ENCODE measurements around the gene PMS2.
"Not testable (repeated sequence)": the region's sequence is repeated elsewhere in the genome, so short reads cannot be mapped to it uniquely, and the experiment has no call there.

PMS2 gene

DNA sequence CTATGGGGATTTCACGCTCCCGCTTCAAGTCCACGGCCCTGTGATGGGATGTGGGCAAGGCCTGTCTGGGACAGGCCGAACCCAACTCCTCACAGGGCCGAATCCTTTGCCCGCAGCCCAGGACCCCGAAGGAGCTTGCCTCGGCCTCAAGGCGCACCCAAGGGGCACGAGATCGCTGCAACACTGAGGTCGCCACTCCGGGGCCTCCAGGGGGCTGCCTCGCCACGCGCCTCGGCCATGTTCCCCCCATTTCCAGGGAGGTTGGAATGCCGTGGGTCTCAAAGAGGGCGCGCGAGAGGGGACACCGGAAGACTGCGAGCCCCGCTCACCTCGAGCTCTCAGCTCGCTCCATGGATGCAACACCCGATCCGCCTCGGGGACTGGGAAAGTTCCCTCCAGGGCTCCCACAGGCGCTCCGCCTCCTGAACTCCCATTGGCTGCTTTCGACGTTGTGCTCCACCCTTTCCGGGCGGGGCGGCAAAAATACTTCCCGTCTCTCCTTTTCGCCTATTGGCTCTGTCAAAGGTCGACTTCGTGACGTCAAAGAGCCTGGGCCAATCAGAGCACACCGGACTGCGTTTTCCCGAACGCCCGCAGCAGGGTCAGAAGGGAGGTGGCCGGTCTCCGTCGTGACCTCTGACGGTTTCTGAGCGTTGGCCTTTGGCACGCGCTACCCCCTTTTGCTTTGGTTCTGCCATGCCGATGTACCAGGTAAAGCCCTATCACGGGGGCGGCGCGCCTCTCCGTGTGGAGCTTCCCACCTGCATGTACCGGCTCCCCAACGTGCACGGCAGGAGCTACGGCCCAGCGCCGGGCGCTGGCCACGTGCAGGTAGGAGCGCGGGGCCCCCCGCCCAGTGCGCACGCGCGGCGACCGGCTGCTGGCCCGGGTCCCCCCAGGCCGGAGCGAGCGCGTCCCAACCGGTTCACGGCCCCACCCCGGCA is at the start of gene PMS2, which contains the start of gene AIMP2:
Gene PMS2, minus strand, starts transcription at position 382 of the 944 bp plus-strand sequence. Its CDS starts 30 bp downstream, at position 352.
Gene AIMP2, plus strand, starts transcription at position 605 of the 944 bp plus-strand sequence. Its CDS starts 92 bp downstream, at position 697.
- peak; percentile 98 for DNase-seq (ENCODE audit: low read depth)

GRCh38 chr7:6057316-6058129 is 48.7 kb upstream of the PMS2 start:
- DNase-seq (ENCODE audit: low read depth), result no peak

DNA sequence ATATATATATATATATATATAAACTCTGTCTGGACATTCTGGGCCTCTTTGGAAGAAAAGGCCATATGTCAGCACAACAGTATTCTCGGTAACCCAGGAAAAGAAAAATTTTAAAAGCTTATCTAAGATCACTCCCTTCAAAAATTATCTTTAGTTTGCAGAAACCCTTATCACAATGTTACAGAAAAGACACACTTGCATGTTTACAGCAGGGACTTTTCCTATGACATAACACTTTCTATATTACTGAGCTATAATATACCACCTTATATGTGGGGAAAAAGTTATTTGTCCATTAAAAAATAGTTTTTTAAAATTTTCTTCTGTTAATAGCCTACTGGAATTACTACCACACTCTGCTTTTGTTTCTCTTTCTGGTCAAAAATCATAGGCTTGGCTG is 47.8 kb upstream of the PMS2 start:
- no peak for DNase-seq (ENCODE audit: low read depth)

DNA sequence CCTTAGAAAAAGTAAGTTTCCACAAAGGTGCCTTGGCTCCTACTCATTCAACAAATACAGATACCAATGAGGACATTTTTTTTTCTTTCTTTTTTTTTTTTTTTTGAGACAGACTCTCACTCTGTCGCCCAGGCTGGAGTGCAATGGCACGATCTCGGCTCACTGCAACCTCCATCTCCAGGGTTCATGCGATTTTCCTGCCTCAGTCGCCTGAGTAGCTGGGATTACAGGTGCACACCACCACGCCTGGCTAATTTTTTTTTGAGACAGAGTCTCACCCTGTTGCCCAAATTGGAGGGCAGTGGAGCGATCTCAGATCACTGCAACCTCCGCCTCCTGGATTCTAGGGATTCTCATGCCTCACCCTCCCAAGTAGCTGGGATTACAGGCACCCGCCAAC is 42.3 kb upstream of the PMS2 start:
- not testable (repeated sequence) for DNase-seq (ENCODE audit: low read depth)

- DNase-seq (ENCODE audit: low read depth), result no peak
Measured at GRCh38 chr7:6049780-6050179, 40.9 kb upstream of the PMS2 start.

GRCh38 chr7:6035686-6036085 is 26.8 kb upstream of the PMS2 start:
- no peak for DNase-seq (ENCODE audit: low read depth)

GRCh38 chr7:6035165-6035564 is 26.3 kb upstream of the PMS2 start:
- DNase-seq (ENCODE audit: low read depth), result no peak

- no peak for DNase-seq (ENCODE audit: low read depth)
Measured at GRCh38 chr7:6032641-6033040, 23.8 kb upstream of the PMS2 start.

- DNase-seq (ENCODE audit: low read depth), result no peak
Measured at GRCh38 chr7:6032167-6032566, 23.3 kb upstream of the PMS2 start.

DNA sequence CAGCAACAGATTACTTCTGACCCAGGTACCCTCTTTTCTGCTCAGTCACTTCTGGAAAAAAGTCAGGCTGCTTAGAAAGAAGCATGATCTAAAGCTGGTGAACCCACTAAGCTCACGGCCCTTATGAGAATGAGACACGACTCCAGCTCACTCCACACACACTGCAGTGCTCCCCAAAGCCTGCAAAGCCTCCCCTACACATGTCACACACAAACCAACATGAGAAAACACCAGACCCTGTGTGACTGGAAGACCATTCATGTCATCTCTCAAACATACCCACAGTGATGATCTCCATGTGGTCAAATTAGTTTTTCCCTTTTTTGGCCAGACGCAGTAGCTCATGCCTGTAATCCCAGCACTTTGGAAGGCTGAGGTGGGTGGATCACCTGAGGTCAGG is 22.7 kb upstream of the PMS2 start:
- DNase-seq (ENCODE audit: low read depth), result no peak

DNA sequence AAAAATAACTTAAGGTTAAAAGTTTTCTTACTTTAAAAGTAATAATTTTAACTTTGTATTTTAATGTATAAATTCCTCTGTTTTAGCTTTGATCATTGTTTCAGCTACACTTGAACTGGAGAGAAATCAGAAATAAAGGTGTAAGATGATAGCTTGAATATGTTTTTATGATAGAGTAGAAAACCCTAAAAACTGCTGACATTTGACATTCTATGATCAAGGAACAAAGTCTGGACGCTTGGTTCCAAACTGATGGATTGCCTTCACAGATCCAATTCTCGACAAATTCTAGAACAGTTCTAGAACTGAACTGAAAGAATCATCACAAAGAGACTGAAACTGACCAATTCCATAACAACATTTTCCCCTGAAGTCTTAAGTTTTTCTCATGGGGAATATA is 22.1 kb upstream of the PMS2 start, which contains the start of gene ANKRD61:
Gene ANKRD61, plus strand, starts transcription at position 389 of the 400 bp plus-strand sequence. Its CDS starts 0 bp downstream, at position 389.
- DNase-seq (ENCODE audit: low read depth), result no peak

GRCh38 chr7:6028563-6028962 is 19.7 kb upstream of the PMS2 start:
- no peak for DNase-seq (ENCODE audit: low read depth)

DNA sequence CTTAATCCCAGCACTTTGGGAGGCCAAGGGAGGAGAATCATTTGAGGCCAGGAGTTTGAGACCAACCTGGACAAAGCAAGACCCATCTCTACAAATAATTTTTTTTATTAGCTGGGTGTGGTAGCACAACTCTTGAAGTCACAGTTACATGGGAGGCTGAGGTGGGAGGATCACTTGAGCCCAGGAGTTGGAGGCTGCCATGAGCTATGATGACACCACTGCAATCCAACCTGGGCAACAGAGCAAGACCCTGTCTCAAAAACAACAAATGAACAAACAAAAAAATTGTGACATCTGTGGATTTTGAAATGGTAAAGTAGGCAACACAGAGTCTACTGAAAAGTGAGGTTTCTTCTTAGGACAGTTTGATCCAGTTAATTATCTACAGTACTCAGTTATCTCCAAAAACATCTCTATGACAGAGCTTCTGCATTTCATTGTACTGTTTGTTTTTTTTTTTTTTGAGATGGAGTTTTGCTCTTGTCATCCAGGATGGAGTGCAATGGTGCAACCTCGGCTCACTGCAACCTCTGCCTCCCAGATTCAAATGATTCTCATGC is 19.0 kb upstream of the PMS2 start:
- DNase-seq (ENCODE audit: low read depth), result no peak

GRCh38 chr7:6026820-6027311 is 18.0 kb upstream of the PMS2 start:
- no peak for DNase-seq (ENCODE audit: low read depth)

DNA sequence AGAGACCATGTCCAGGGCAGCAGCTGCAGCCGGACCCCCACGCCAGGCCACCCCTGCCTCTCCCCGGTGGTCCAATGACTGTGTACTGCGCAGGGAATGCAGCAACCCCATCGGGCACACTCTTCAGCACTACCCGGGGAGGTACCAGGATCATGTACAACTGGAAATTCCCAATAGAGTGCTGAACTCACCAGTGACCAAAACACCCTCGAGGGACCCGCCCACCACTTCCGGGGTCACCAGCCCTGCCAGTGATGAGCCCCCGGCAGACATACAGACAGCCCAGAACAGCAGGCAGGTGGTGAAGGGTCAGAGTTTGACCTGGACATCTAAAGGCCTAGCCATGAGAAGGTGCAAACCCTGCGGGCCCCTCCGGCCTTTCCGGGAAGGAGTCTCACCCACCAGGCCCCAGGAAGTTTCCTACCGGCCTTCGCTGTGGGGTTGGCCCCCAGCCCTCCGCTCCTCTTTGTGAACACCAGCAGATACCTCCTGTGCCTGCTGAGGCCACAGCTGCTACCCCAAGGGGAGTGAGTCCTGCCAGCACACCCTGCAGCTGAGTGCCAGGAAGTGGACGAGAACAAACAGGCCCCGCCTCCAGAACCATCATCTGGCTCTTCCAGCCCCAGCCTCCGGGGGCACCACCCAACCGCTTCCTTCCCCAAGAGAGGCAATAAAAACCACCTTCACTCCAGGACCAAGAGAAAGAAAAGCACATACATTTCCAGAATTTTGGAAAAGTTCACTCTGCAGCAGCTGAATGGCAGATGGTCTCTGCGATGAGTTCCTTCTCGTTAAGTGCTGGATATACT is 17.4 kb upstream of the PMS2 start:
- no peak for DNase-seq (ENCODE audit: low read depth)

DNA sequence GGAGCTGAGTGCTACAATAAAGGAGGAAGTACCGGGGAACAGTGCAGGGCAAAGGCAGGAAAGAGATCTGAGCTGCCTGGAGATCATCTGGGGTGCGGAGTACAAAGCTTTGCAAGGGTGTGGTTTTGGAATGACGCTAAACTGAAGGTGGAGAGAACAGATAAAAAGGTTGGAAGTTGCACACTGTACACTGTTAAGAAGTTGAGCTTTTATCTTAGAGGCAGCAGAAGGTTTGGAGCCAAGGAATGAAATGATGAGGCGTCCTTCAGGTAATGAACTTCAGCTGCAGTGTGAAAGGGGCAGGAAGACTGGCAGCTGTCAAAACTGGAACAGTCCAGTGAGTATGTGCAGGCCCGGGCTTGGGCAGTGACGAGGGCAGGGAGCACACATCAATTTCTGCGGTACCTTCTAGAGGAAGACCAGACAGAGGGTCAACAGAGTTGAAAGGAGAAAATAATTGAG is 15.2 kb upstream of the PMS2 start:
- DNase-seq (ENCODE audit: low read depth), result no peak

DNA sequence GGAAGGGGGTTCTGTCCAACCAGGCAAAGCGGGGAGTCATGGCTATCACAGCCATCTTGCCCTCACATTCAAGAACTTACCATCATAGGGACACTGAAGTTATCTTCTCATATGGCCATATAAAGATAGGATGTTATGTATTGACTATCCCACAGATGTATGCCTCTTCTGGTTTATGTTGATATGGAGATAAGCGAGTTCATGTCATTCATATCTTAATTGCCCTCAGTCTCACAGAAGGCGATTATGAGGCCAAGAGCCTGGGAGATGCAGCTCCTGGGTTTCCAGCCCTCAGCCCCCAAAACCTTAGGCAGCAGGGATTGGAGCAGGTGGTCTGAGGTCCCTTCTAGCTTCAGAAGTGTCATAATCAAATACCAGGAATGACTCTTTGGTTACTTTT is 13.9 kb upstream of the PMS2 start:
- DNase-seq (ENCODE audit: low read depth), result no peak

- DNase-seq (ENCODE audit: low read depth), result no peak
Measured at GRCh38 chr7:6020371-6021286, 11.8 kb upstream of the PMS2 start.

DNA sequence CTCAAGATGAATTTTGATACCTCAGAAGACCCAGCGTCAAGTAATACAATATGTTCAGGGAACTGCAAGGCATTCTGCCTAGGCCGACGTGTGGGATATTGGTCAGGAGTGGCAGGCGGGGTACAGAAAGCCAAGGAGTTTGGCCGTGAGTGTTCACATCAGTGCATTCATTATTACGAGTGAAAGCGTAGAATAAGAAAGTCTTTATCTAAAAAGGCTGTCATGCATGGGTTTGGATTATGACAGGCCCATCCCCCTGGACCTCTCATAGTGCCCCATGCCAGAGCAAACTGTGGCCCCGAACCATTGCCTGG is 7.8 kb upstream of the PMS2 start:
- no peak for DNase-seq (ENCODE audit: low read depth)

DNA sequence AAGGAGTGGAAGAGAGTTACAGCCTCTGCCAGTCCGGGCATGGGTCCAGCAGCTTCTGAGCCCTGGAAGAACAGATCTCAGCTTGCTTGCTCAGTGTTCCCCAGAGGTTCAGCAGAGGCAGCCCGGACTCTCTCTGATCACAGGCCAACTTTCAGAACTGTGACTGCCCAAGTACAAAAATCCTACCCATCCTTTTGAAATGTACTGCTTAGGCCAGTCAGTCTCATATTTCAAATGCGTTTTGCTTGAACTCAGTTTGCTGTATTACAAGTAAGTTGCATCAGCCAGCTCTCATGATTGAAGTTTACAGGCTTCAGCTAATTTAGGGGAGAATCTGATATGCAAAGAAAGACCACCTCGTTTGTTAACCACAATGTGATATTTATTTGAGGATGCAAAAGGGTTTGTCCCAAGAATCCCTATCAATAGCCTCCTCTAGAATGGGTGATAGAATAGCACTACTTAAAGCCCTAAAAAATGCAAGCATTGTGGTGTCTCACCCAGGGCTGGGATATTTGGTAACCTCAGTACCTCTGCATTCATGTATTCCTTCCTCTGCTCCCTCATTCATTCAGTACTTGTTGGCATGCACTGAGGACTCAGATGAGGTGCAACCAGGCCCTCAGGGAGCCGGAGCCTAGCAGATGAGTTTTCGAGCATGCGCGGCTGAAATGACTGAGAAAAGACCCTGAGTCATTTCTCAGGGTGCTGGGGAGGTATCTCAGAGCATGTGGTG is 7.2 kb upstream of the PMS2 start:
- peak; percentile 76 for DNase-seq (ENCODE audit: low read depth)
